LNCAP (cell line): Measurements from ENCODE around the gene PDE4D.

Experiments
- TF ChIP-seq, protein P1 (sequence below): fragments of 450-650 bp; IDR thresholded peaks from 2 replicates; pipeline ENCODE4 v1.5.1; 2017; ENCODE audit warnings: mild to moderate bottlenecking

The PDE4D gene

DNA sequence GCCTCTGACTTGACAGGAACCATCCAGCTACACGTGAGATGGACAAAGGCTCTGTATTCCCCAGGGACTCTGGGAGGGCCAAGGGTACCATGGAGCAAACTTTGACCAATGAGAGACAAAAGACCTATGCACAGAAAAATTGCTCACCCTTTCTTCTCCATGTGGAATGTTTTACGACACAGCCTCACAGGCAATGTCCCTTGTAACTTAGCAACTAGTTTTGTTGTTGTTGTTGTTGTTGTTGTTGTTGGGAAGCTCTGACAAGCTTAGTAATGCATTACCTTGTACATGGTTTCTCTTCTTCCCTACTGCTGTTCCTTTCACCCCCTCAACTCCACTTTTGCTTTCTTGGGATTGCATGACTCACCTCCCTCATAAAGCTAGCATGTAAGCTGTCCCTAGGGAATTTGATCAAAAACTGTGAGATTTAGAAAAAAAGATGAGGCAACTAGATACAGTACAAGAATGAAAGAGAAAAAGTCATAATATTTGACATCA is 759.7 kb downstream of the PDE4D start:
- TF ChIP-seq, protein P1, sequence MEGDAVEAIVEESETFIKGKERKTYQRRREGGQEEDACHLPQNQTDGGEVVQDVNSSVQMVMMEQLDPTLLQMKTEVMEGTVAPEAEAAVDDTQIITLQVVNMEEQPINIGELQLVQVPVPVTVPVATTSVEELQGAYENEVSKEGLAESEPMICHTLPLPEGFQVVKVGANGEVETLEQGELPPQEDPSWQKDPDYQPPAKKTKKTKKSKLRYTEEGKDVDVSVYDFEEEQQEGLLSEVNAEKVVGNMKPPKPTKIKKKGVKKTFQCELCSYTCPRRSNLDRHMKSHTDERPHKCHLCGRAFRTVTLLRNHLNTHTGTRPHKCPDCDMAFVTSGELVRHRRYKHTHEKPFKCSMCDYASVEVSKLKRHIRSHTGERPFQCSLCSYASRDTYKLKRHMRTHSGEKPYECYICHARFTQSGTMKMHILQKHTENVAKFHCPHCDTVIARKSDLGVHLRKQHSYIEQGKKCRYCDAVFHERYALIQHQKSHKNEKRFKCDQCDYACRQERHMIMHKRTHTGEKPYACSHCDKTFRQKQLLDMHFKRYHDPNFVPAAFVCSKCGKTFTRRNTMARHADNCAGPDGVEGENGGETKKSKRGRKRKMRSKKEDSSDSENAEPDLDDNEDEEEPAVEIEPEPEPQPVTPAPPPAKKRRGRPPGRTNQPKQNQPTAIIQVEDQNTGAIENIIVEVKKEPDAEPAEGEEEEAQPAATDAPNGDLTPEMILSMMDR: no peak

DNA sequence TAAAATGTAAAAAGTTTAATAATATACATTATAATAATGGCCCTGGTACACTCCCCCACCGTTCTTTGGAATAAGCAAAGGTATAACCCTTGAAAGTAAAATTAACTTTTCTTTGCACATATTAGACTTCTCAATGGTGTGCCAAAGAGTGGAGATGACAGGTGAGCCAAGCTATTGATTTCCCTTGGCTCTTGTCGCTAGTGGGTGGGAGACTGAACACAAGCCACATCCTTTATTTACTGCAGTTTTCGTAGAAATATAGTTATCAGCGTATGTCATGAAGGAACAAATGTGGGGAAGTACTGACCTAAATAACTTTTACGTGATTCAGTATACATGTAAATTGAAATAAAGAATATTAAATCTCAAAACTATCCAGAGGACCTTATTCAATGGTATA is 761.4 kb downstream of the PDE4D start:
- TF ChIP-seq, protein P1: no peak

DNA sequence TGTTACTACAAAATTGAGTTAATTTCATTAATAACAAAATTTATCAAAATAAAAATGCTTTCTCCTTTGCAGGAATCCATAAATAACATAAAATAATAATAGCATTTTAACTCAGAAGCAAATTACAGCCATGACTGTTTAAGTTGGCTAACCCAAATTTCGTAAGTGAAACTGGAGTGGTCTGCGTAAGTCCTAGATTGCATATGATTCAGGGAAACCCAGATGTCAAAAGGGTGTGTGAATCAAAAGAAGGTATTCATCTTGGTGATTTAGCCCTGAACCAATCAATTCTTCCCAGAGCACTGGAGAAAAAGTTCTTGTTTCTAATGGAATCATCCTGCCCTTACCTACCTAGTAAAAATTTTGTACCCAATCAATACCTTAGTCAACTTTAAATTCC is 763.1 kb downstream of the PDE4D start:
- TF ChIP-seq, protein P1: no peak

DNA sequence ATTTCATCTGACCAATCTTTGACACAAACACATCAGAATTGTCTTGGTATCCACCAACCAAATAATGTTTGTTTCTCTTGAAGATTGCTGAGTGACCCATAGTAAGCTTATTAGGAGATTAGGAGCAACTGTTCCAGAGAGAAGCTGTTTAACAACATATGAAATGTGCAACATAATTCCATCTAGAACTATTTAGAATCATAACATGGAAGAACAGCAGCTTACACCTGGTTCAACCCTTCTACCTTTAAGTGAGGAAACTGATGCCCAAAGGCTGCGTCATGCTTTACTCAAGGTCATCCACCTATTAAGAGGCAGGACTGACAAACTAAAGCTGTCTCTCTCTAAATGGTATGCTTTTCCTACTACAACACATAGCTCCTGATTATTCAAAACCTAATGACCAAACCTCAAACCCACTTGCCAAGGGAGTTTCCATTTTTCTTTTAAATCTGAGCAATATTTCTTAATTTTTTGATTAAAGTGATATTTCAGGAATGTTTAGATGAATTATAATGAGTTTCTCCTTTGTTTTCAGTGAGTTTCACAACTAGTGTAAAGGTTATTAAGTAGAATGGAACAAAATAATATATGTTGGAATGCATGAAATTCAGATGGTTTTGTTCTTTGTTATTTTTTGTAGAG is 764.8 kb downstream of the PDE4D start:
- TF ChIP-seq, protein P1: no peak

DNA sequence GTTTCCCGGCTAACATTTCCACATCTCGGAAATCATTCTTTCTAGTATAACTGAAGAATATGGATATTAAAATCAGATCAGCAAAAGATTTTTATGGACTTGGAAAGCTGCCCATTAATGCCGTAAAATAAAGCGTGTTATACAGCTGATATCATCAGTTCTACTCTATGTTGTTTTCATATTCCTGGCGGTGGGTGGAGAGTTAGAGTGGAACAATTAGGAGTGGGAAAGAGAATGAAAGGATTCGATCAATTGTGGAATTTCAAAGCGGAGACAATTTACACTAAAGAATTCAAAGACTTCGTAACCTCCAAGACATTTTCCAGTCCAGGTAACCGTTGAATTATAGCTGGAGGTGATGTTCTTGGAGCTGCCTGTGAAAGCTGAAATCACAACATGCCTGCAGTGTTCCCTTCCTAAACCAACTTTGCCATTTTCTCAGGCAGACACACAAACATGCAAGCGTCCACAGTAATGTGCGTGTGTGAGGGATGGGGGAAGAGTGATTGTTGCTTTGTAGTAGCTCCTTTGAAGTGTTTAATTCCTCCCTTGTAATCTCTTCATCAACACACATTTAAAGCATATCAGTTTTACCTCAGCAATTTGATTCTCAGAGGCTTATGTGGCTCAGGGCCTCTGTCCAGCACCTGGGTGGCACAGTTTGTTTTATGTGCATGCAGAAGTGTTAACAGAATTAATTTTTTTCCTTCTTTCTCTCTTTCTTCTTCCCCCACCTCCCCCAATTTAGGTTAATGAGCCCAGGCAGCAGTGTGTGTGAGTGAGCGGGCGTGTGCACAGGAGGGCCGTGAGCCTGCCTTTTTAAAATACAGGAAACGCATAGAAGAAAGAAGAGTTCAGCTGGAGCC is 766.6 kb downstream of the PDE4D start:
- TF ChIP-seq, protein P1: no peak

DNA sequence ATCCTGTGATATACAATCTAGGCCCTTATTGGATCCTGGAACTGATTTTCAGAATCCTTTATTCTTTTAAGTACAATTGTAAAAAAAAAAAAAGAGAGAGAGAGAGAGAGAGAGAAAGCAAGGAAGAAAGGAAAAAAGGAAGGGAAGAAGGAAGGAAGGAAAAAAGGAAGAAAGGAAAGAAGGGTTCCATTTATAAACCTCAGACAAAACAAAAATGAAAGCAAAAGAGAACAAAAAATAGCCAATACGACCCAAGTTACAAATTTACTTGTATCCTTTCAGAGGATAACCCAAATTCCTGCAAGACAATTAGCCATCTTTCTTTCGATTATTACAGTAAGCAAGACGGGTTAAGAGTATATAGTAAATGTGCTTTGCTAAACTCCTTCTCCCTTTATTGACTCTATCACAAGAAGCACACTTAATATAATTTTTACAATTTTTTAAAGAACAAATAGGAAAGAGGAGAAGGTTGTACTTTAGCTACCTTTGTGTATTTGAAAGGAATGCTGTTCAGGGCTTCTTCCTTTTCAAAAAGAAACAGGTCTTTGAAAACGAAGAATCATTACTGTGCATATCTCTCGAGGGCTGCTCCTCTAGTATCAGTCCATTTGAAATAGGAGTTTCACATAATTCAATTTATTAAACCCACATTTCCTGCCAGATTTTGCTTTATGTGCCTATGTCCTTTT is 767.4 kb downstream of the PDE4D start:
- TF ChIP-seq, protein P1: no peak
